Brain pericyte (primary cell): Measurements from ENCODE around the gene CDK17.
A peak's percentile ranks its signal among the peaks of the same experiment; 100 is the strongest.

Source experiments
- DNase-seq: peaks from one replicate; pipeline ENCODE4 v3.0.0-alpha.2; 2012; ENCODE audit warnings: low read depth, low spot score

Gene CDK17

DNA sequence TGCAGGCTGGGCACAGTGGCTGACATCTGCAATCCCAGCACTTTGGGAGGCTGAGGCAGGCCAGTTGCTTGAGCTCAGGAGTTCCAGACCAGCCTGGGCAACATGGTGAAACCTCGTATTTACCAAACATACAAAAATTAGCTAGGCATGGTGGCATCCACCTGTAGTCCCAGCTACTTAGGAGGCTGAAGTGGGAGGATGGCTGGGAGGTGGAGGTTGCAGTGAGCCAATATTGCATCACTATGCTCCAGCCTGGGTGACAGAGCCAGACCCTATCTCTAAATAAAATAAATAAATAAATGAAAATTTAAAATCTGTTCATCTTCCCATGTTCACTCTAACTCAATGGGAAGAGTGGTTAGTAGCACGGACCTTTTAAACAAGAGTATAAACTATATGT, 134.8 kb downstream of the CDK17 start:
- DNase-seq: no peak

DNA sequence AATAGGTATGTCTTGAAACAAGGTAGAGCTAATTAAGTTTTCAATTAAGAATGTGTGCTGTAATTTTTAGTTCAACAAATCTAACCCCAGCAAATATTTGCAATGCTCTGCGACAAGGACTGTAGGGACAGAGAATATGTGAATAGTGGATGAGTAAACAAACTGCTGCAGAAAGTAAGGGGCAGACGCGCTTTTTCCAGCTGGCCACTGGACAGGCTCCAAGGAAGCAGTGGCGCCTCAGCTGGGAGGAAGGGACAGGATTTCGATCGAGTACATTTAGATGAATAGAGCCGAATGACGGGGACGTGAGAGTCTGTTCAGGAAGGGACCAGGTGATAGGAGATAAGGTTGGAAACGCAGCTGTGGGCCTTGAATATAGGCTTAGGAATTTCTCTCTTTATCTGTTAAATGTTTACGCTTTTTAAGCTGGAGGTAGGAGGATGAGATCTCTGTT, 136.8 kb downstream of the CDK17 start:
- DNase-seq: no peak

DNA sequence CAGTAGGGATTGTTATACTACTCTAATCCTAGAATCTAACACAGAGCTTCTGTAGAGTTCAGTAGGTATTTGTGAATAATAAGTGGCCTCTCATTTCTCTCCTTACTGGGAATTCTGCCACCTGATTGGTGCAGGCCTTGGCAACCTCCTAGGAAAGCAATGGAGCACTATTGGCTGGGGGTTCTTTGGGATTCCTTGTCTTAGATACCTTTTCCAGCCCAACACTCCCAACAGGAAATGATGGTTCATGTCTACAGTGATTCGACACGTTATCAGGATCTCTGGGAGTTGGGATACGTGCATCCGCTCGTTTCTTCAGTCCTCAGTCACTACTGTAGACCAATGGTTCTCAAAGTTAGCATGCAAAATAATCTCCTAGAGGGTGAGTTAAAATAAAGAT, 138.7 kb downstream of the CDK17 start:
- no peak for DNase-seq

DNA sequence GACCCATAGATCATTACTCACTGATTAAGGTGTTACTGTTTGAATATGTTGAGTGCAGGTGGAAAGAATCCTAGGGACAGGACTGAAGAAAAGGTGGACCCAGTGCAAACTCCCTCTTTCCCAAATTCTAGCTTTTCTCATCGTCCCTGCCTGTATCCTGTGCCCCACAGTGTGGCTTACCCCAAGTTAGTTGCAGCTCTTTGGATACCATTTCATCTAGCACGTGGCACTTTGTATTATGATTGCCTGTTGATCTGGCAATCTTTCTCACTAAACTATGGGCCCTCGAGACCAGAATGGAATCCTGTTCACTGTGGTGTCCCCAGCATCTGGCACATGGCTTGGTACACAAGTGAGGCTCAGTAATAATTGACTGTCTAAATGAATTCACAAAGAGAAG, 139.6 kb downstream of the CDK17 start:
- no peak for DNase-seq

DNA sequence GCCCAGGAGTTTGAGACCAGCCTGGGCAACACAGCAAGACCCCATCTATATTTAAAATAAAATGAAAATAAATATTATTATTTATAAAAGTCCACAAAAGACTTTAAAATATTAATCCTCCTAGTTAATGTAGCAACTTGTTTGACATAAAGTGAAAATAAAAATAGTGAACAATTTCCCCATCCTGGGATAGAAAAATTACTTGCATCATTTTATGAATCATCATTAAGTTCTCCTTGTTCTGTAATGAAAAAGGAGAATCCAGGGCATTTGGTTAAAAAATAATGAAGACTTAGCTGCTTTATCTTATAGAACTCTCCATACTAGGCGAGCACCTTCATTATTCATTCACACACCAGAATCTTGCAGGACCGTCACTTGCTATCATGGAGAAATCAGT, 140.0 kb downstream of the CDK17 start:
- DNase-seq: no peak

DNA sequence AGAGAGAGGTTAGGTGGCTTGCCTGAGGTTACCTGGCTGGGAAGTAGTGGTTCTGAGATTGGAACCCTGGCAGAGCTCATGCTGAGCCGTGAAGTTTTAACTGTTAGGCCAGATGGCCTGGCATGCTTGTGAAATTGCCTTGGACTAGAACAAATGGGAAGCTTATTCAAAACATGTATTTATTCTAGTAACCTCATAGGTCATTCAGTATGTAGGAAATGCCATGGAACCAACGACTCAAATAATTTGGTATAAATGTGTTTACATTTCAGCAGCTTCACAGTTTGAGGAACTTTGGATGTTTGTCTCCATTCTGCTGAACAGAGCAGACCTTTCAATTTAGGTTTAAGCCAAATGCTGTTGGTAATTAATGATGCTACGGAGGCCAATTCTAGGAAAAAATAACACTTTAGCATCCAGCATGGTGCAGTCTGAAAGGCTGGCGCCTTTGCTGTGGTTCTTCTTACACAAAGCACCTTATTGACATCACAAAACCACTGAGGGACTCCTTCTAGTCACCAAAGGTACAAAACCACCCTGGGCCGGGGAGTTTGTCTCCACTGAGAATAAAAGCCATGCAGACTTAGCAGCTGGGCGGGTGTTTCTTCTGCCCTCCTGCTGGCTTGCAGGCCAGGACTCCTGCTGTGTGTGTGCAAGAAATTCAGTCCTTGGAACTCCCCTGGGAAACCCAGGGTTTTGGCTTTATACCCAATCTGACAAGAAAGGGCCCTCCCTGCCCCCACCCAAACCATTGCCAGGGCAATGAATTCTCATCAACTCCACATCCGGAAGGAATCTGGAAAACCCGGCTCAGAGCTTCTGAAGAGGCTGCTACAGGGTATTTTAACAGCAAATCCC, 141.9 kb downstream of the CDK17 start:
- DNase-seq: peak; percentile 63

DNA sequence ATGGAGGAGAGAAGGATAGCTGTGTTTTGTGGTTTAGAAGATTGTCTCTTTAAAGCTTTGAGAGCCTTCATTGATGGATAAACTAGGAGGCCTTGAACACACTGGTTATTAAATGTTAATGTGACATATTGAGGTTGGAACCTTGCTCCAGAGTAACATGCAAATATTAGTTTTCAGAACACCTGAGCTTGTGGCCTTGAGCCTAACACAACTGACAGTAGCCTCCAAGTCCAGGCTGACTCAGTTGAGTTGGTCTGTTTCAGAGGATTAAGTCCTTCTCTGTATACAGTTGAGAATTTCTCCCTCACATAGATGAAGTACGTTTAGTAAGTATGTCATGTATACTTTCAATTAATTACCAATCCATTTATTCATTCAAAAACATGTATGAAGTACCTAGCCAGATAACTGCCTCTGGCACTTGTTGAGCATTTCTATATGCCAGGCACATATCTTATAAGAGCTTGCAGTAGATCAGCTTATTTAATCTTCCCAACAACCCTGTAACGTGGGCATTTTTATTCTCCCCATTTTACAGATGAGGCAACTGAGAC, 142.6 kb downstream of the CDK17 start:
- DNase-seq: no peak

DNA sequence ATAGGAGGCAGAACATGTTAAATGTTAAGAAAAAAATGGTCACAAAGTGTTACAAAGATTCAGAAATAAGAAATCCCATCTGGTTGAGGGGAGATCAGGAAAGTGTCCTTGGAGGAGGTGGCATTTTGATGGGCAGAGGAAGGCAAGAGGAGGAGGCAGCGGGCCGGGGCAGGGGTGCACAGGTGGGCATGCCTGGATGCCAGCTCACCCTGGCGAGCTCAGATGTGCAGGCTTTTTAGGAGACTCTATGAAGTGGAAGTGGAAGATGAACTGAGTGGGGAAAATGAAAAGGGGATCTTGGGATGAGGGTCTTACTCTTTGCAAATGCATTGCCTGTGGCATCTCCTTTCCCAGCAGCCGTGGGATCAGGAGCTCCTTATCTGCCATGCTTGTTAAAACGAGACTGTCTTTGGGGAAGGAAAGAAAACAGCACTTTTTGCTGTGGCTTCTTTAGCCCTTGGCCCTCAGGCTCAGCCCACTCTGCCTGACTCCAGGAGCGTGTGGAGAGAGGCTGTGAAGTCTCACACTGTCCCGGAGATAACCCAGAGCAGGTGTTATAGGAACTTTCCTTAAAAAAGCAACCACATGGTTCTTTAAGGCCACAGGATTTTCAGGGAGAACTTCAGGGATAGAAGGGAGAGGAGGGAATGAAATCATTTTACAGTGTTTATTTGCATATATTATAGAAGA, 143.4 kb downstream of the CDK17 start:
- no peak for DNase-seq

DNA sequence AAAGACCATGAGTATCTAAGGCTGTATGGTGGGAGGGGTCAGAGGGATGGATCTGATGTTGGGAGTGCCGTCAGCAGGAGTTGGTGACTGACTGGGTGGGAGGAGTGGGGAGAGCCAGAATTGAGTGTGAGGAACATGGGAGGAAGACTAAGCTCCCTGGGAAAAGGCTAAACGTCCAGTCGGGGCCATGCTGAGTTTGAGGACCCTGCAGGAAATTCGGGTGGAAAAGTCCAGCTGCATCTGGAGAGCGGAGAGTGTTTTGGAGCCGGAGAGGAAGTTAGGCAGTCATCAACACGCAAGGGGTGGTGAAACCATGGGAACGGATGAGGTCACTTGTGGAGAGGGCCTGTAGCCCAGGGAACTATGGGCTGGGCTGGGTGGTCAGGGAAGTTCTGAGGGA, 145.2 kb downstream of the CDK17 start:
- DNase-seq: peak; percentile 70

DNA sequence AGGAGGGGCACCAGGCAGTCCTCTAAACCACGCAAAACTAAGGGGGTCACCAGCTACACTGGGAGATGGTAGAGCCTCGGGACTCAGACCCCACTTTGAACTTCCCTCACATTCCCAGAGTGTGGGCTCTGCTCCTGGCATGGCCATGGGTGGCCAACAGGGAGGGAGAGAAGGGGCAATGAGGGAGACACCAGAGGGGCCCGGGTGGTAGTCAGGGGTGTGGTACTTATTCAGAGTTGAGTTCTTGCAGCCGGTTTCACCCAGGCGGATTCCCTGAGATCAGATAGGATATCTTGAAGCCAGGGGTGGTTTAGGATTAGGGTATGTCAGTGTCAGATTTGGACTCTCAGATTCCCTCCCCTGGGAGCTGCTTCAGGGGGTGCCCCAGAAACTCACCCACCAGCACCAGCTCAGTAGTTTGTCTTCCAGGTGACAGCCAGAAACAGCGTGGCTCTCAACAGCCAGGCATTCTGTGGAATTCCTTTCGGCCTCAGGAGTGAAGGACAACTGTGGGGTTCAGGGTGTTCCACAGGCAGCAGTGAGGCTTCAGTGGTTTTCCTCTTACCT, 150.0 kb downstream of the CDK17 start:
- no peak for DNase-seq

DNA sequence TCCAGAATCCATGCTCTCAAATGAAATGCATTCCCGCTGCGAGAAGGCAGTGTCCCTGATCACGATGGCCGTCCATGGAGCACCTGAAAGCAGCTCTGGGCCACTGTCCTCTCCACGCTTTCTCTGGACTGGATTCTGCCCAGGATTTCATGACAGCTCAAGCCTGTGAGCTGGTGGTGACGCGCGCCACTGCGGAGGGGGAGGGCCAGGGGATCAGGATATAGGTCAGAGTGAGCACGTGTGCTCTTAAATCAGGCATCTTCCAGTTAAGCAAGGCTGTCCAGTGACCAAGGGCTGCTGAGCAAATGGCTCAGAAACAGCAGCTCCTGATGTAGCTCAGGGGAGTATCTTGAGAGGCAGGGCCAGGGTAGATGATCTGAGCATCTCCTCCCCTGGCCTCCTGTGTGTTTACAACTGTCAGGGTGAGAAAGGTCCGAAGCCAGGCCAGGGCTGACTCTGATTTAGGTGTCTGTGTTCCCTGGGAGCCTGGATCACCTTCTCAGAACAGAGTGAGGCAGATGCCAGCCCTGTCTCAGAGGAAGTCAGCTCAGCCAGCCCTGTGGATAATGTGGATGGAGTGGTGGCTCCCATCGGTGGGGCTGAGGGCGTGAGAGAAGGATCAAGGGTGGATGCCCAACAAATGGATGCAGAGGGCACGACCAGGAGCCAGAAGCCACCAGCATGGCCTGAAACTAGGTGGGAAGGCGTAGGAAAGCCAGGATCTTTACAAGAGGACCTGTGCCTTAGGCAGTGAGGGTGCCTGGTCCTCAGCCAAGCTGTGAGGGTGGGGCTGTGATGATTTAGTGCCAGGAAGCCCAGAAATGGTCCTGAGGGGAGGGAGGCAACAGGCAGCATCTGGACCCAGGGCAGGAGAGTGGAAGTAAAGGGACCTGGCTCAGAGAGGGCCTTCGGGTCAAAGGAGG, 150.8 kb downstream of the CDK17 start:
- DNase-seq: no peak

DNA sequence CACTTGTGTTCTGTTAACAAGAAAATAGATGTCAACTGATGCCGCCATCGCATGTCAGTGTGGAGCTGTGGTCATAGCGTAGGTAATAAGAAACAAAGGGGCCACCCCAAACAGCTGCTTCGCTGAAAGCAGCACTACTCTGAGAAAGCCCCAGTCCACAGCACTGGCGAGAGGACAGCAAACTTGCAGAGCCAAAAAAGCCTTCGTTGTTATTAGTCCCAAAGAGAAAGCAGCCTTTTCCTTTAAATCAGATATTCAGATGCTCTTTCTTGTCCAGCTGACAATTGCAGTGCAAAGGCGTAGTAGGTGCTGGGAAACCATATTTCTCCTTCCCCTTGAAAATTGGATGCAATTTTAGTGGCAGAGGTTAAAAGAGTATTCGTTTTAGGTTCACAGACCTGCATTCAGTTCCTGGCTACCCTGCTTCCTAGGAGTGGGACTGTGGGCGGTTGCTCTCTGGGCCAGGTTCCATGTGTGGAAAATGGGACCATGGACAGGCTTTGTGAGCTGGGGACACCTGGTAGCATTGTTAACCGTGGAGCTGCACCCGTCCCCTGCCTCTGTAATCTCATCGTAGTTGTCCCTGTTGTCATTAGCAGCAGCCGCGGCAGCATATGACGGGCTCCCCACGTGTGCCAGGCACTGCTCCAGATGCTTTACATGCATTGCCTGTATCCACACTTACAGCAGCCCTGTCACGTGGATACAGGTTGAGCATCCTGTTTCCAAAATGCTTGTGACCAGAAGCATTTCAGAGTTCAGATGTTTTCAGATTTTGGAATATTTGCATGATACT, 151.9 kb downstream of the CDK17 start:
- DNase-seq: no peak

DNA sequence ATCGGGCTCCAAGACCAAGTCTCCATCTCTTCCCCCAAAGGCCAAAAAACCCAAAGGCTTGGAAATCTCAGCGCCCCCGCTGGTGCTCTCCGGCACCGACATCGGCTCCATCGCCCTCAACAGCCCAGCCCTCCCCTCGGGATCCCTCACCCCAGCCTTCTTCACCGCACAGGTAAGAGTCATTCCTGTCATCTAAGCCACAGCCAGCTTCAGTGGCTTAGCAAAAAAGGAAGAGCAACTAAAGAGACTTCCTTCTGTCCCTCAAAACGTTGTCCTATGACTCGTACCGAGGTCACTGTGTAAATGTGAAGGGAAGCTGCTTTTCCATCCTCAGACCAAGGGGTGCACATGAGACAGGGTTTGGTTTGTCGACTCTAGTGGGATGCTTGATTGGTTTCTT, 152.7 kb downstream of the CDK17 start:
- DNase-seq: no peak

DNA sequence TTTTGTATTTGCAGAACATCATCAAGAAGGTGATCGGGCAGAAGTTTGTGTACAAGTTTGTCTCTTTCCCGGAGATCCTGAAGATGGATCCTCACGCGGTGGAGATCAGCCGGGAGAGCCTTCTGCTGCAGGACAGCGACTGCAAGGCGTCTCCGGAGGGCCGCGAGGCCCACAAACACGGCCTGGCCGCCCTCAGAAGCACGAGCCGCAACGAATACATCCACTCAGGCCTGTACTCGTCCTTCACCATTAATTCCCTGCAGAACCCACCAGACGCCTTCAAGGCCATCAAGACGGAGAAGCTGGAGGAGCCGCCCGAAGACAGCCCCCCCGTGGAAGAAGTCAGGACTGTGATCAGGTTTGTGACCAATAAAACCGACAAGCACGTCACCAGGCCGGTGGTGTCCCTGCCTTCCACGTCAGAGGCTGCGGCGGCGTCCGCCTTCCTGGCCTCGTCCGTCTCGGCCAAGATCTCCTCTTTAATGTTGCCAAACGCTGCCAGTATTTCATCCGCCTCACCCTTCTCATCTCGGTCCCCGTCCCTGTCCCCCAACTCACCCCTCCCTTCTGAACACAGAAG, 153.2 kb downstream of the CDK17 start:
- no peak for DNase-seq

DNA sequence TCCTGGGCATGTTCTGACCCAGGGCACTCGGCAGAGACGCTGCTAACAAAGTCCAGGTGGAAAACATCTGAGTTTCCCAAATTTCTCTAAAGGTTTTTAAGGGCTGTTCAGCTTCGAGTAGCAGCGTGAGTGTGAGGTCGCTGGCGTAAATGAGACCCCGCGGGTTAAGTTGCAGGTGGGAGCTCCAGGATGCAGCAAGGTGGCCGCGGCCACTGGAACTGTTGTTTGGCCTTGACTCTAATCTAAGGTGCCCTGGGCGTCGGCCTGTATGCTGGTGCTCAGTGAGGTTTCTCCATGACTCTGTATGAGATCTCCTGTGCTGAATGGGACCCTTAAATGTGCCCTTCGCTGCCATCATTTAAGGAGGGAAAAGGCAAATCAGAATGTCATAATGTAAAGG, 155.4 kb downstream of the CDK17 start:
- DNase-seq: no peak

DNA sequence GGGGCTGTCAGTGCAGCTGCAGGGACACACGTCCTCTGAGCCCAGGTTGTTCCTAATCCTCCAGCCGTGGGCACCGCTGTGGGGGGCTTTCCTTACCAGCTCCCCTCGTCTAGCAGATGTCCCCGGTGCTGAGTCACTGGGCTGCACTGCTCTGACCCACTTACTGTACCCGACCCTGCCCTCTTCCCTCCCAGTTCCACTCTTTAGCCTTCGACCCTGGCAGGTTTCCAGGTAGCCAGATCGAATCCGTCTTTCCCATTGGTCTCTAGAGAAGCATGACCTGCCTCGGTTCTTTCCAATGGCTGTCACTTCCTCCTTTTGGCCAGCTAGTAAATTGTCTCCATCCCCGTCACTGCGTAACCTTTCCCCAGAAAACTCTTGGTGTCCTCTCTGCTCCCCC, 157.6 kb downstream of the CDK17 start:
- no peak for DNase-seq

DNA sequence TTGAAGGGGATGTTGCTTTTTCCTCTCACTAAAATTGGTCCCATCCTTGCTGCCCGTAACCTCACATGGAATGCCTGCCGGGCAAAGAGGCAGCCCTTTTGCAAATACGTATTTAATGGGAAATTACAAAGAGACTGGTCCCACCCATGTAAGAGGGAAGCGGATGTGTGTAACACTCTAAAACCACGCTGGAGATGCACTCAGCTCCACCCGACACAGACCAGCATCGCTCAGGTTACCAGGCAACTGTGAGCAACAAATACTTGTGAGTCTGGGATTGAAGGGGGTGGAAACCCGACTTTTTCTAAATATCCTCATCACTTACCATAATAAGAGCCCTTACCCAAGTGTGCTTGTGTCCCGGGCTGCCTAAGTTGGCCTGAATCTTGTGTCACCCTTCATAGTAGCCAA, 158.4 kb downstream of the CDK17 start:
- DNase-seq: no peak

DNA sequence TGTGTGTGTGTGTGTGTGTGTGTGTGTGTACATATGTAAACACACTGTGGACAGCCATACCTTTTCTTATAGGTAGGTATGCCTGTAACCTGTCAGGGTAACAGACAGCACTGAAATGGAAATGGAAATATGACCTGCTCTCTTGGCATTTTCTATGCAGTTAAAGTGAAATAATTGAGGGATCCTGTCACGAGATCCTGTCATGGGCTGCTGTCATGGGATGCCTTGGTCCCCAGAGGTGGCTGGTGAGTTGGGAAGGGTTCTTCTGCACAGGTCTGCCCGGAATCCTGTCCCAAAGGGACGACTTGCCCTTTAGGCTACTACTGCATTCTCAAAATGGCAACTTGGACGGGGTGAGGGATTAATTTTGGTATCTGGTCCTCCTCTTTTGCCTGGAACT, 158.8 kb downstream of the CDK17 start:
- no peak for DNase-seq

DNA sequence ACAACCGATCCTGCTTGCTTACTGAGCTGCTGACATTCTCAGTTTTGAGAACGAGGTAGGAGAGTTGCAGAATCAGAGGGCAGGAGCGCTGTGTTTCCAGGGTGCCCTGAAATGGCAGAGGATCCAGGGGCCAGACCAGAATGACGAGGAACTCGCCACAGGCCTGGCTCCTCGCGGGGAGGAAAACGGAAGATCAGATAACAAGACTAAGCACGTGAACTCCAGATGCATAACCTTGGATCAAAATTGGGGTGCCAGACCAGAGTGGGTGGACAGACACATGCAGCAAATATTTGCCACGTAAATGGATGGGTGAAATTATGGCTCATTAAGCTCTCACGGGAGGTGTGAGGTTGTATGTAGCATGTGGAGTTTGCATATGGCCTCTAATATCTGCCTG, 159.6 kb downstream of the CDK17 start:
- no peak for DNase-seq
